ENCODE measurements around the gene TMCO4. TPM values are rescaled to one million over a fixed set of nuclear protein-coding genes. Genes with fewer than 3 reads are reported as not detected.
A peak's percentile ranks its signal among the peaks of the same experiment; 100 is the strongest.

TMCO4 gene
- total and polyA plus RNA-seq, 10 of the 15 experiments (the other 5 are each of a cell fraction or from before 2014, with no cell fraction given): 2.4 to 20.8 (median 13.0) TPM

GRCh38 chr1:19794583-19794982 is 5.1 kb downstream of the TMCO4 start:
- CTCF ChIA-PET: no interaction called here

GRCh38 chr1:19793360-19794046 is 6.2 kb downstream of the TMCO4 start:
- in situ Hi-C loops (cut with MboI) (no loop called here), intact Hi-C loops (cut with micrococcal nuclease; ENCODE audit: unreplicated experiment) (no loop called here)
- ChIA-PET SMC1A (ENCODE audit: uncharacterized antibody, unreplicated experiment) (interaction anchor here (0.7 kb wide), 1 partner anchor 89 kb away, joined by 3 read pairs; the partner anchor contains the start of gene OTUD3), POLR2A (no interaction called here), RAD21 (ENCODE audit: unreplicated experiment) (no interaction called here), CTCF (no interaction called here)
- no peaks in the 10 kb centered on the region; the same call in 1 of the 2 replicates for H3K79me2 ChIP-seq (ENCODE audit: control insufficient read depth, insufficient read depth, low read length)
- FAIRE-seq (no peak), ATAC-seq (peak; percentile 90), DNase-seq (ENCODE audit: low read depth, low spot score) (no peak)
- peaks cover 17% of the 10 kb centered on the region for H3K4me1 ChIP-seq (ENCODE audit: control insufficient read depth, insufficient read depth, low read length)
- no peak overlapping the region for H3K4me3 ChIP-seq
- H3K27ac ChIP-seq (ENCODE audit: control insufficient read depth, insufficient read depth): no peak overlapping the region
- H3K9me3 ChIP-seq (replicated peaks; ENCODE audit: control insufficient read depth, insufficient read depth, low read length): no peaks in the 10 kb centered on the region; the same call in 2 of the 3 replicates
- H3K36me3 ChIP-seq (ENCODE audit: control insufficient read depth in 2 of 2, insufficient read depth in 2 of 2, low read length in 1 of 2): no peaks in the 10 kb centered on the region; a peak in 1 of 4 replicates
- H3K9ac ChIP-seq (ENCODE audit: control insufficient read depth, insufficient read depth, low read length): no peak overlapping the region
- peak overlapping the region; percentile 55; the same call in 1 of the 2 replicates for H3K4me2 ChIP-seq (ENCODE audit: control insufficient read depth, insufficient read depth)
- no peak overlapping the region for H2AFZ ChIP-seq (ENCODE audit: control insufficient read depth, low read depth, low read length)
- no peaks in the 10 kb centered on the region for H4K20me1 ChIP-seq (ENCODE audit: control insufficient read depth, insufficient read depth)
- TF ChIP-seq NR2F1 (conservative IDR thresholded peaks at IDR 0.05) (peak; percentile 58), PKNOX1 (IDR thresholded peaks at IDR 0.05) (0 out of 2 replicates have a peak, but pooled peaks have one; percentile 7), YY1 (IDR thresholded peaks at IDR 0.05; ENCODE audit: low read depth, low read length) (0 out of 2 replicates have a peak, but pooled peaks have one; percentile 32), BMI1 (IDR thresholded peaks at IDR 0.05; ENCODE audit: borderline replicate concordance) (peak; percentile 39; the same call in 1 of the 2 replicates), IRF4 (IDR thresholded peaks at IDR 0.05; ENCODE audit: low read depth, low read length) (peak; percentile 38; the same call in 1 of the 2 replicates), RAD51 (IDR thresholded peaks at IDR 0.05) (no peak), RUNX3 (IDR thresholded peaks at IDR 0.05; ENCODE audit: low read length) (no peak), SIN3A (IDR thresholded peaks at IDR 0.05; ENCODE audit: low read depth, low read length) (no peak), JUNB (IDR thresholded peaks at IDR 0.05) (peak; percentile 41; the same call in 1 of the 2 replicates)
- no peaks in the 10 kb centered on the region for H3K27me3 ChIP-seq (replicated peaks in 1 of 2; ENCODE audit: control insufficient read depth in 2 of 2, insufficient read depth in 2 of 2, low read length in 1 of 2)
- WGBS (ENCODE audit: insufficient coverage, insufficient replicate concordance, low lambda C conversion rate, missing lambda C conversion rate): 37% methylated on average over 5 of the region's 6 CpGs
- no TSS peak for BruUV-seq (replicated peaks)

More at GRCh38 chr1:19794583-19794982, 5.1 kb downstream of the TMCO4 start:
- Histone ChIP-seq H3K4me3 (no peak overlapping the region), H4K20me1 (ENCODE audit: control insufficient read depth, insufficient read depth) (no peaks in the 10 kb centered on the region), H3K4me1 (ENCODE audit: control insufficient read depth, insufficient read depth, low read length) (peaks cover 22% of the 10 kb centered on the region), H3K27ac (ENCODE audit: control insufficient read depth, insufficient read depth) (no peak overlapping the region), H3K9ac (ENCODE audit: control insufficient read depth, insufficient read depth, low read length) (no peak overlapping the region), H3K36me3 (ENCODE audit: control insufficient read depth in 2 of 2, insufficient read depth in 2 of 2, low read length in 1 of 2) (no peaks in the 10 kb centered on the region; a peak in 1 of 4 replicates), H3K4me2 (ENCODE audit: control insufficient read depth, insufficient read depth) (no peak overlapping the region), H3K9me3 (replicated peaks; ENCODE audit: control insufficient read depth, insufficient read depth, low read length) (no peaks in the 10 kb centered on the region; the same call in 2 of the 3 replicates), H2AFZ (ENCODE audit: control insufficient read depth, low read depth, low read length) (no peak overlapping the region), H3K27me3 (replicated peaks in 1 of 2; ENCODE audit: control insufficient read depth in 2 of 2, insufficient read depth in 2 of 2, low read length in 1 of 2) (no peaks in the 10 kb centered on the region), H3K79me2 (ENCODE audit: control insufficient read depth, insufficient read depth, low read length) (peaks cover 4% of the 10 kb centered on the region)
- no TSS peak for BruUV-seq (replicated peaks)
- FAIRE-seq (no peak), ATAC-seq (no peak), DNase-seq (ENCODE audit: low read depth, low spot score) (no peak)
- TF ChIP-seq ZNF207 (IDR thresholded peaks at IDR 0.05; ENCODE audit: borderline replicate concordance) (no peak), BRCA1 (IDR thresholded peaks at IDR 0.05; ENCODE audit: low read depth, low read length) (no peak), IKZF2 (IDR thresholded peaks at IDR 0.05) (no peak)
- SMC1A ChIA-PET (ENCODE audit: uncharacterized antibody, unreplicated experiment): no interaction called here
- POLR2A ChIA-PET: no interaction called here
- 91% methylated on average over 4 of the region's 4 CpGs for WGBS (ENCODE audit: insufficient coverage, insufficient replicate concordance, low lambda C conversion rate, missing lambda C conversion rate)
- intact Hi-C loops (cut with micrococcal nuclease; ENCODE audit: unreplicated experiment): no loop called here
- in situ Hi-C loops (cut with MboI): no loop called here
- RAD21 ChIA-PET (ENCODE audit: unreplicated experiment): no interaction called here
